Activated CD8-positive, alpha-beta memory T cell treated with anti-CD3 and anti-CD28 coated beads, Interleukin-2, amount 10 ng/mL, durations not matched to agents 7 days and 5 days (primary cell): ENCODE results near the gene TMEM187. TPM values are rescaled to one million over a fixed set of nuclear protein-coding genes. Genes with fewer than 3 reads are reported as not detected.

ENCODE experiments used
- ATAC-seq: fragments of 150-1000 bp; cut with Tn5 transposase; one replicate; pipeline ENCODE4 v1.10.0; 2021; ENCODE audit warnings: moderate library complexity
- CTCF ChIA-PET: fragments of 350-600 bp; sonication (Branson Sonifier 250); formaldehyde crosslinking; loops from one replicate; lab custom pipeline; 2021; ENCODE audit warnings: antibody characterized with exemption; lab: Charles Lee
- DNase-seq: peaks from one replicate; pipeline ENCODE4 v3.0.0-alpha.2; 2020
- H3K27ac Mint-ChIP-seq: one replicate; pipeline ENCODE4 v1.8.0; 2021; ENCODE audit warnings: mild to moderate bottlenecking, mixed read lengths
- H3K27me3 Mint-ChIP-seq: one replicate; pipeline ENCODE4 v1.8.0; 2021; ENCODE audit warnings: mixed read lengths
- H3K36me3 Mint-ChIP-seq: one replicate; pipeline ENCODE4 v1.8.0; 2021; ENCODE audit warnings: mild to moderate bottlenecking, mixed read lengths
- H3K4me1 Mint-ChIP-seq: one replicate; pipeline ENCODE4 v1.8.0; 2021; ENCODE audit warnings: mixed read lengths
- H3K4me3 Mint-ChIP-seq: one replicate; pipeline ENCODE4 v1.8.0; 2021; ENCODE audit warnings: mild to moderate bottlenecking, moderate library complexity, mixed read lengths
- H3K9me3 Mint-ChIP-seq: one replicate; pipeline ENCODE4 v1.8.0; 2022; ENCODE audit warnings: low read depth, mixed read lengths
- total RNA-seq, 2 experiments: library from RNA; stranded (reverse); gene quantifications; one replicate each; pipeline ENCODE4 v1.2.3, GENCODE V29; 2021

The TMEM187 gene, protein sequence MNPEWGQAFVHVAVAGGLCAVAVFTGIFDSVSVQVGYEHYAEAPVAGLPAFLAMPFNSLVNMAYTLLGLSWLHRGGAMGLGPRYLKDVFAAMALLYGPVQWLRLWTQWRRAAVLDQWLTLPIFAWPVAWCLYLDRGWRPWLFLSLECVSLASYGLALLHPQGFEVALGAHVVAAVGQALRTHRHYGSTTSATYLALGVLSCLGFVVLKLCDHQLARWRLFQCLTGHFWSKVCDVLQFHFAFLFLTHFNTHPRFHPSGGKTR
- 10 to 100 TPM in 1 of 2 experiments, 1 to 10 TPM in 1; 8.6 to 10.7 TPM for total RNA-seq

- H3K36me3 Mint-ChIP-seq = peaks cover 20% of the 10 kb centered on the region
- H3K4me1 Mint-ChIP-seq = peaks cover 22% of the 10 kb centered on the region
- H3K27ac Mint-ChIP-seq = peak within 1 kb of the TSS; percentile 100
- H3K9me3 Mint-ChIP-seq = no peaks in the 10 kb centered on the region
- DNase-seq (peak; percentile 94), ATAC-seq (peak; percentile 53)
- no peaks in the 10 kb centered on the region for H3K27me3 Mint-ChIP-seq
- CTCF ChIA-PET = interaction anchor here (1.3 to 1.7 kb wide), 2 partner anchors 9 to 40 kb away, joined by 3 to 6 read pairs; no protein-coding TSS in a partner anchor
- H3K4me3 Mint-ChIP-seq = peak within 1 kb of the TSS; percentile 95
Observed at GRCh38 chrX:153972368-153973126, at the start of gene TMEM187. Gene TMEM187 (plus strand): TSS chrX:153972754. CDS start chrX:153982063, 9,309 bp downstream.

GRCh38 chrX:153922932-153923857 is 49.4 kb upstream of the TMEM187 start:
- Mint-ChIP-seq H3K9me3 (no peaks in the 10 kb centered on the region), H3K4me1 (peaks cover 24% of the 10 kb centered on the region), H3K4me3 (peak overlapping the region; percentile 85), H3K27me3 (no peaks in the 10 kb centered on the region), H3K27ac (peak overlapping the region; percentile 94), H3K36me3 (peaks cover 31% of the 10 kb centered on the region)
- CTCF ChIA-PET = interaction anchor here (0.5 to 10.2 kb wide), 11 partner anchors 11 to 167 kb away, joined by 3 to 190 read pairs (median 4); partner anchors contain the start of genes HCFC1, IDH3G, NAA10 and RENBP
- ATAC-seq (no peak), DNase-seq (no peak)

DNA sequence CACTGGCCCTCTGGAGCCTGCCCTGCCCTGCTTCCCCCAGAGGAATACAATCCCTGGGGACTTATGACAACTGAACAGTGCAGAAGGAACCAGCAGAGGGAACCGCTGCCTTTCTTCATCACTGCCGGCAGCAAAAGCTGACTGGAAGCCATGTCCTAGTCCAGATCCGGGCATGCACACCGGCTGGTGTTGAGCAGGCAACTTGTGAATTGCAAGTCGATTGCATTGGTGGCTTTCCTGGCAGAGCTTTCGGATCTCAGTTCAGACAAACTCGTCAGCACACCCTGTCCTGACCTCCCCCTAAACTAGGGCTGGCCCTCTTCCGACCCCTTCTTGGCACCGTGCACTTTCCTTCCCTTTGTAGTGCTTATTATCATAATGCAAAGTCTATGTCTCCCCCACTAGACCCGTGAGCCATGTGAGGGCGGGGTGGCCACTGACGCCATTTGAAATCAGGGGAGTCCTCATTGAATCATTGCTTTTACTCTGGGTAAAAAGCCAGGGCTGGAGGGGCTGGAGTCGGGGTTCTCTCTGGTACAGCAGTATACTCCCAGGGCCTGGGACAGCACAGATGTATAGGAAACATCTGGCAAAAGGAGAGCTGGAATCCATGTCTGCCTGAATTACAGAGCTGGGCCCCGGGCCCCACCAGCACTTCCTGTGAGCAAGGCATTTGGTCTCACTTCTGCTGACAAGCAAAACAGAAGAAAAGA is 48.2 kb upstream of the TMEM187 start:
- Mint-ChIP-seq H3K9me3 (no peaks in the 10 kb centered on the region), H3K36me3 (peaks cover 29% of the 10 kb centered on the region), H3K4me1 (peaks cover 31% of the 10 kb centered on the region), H3K27me3 (no peaks in the 10 kb centered on the region), H3K27ac (peak overlapping the region; percentile 94), H3K4me3 (peak overlapping the region; percentile 85)
- CTCF ChIA-PET = interaction anchor here (1.3 to 10.2 kb wide), 4 partner anchors 11 to 89 kb away, joined by 3 to 190 read pairs (median 34); partner anchors contain the start of genes HCFC1, NAA10 and RENBP
- peak; percentile 65 for DNase-seq
- no peak for ATAC-seq

DNA sequence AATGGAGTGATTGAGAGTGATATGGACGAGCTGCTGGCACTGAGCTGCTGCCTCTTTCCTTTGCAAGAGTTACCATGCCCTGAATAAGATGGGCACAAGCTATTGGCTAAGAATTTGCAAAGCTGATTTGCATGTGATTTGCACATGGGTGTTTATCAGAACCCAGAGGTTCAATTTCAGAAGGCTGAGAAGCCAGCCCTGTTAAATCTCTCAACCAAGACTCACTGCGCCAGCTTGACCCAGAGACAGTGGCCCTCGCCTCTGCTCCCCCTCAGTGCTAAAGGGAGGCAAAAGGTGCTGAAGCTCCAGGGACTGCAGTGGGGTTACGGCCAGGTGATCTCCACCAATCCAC is 47.2 kb upstream of the TMEM187 start:
- Mint-ChIP-seq H3K27me3 (no peaks in the 10 kb centered on the region), H3K4me1 (peaks cover 32% of the 10 kb centered on the region), H3K36me3 (peaks cover 23% of the 10 kb centered on the region), H3K4me3 (peak overlapping the region; percentile 85), H3K9me3 (no peaks in the 10 kb centered on the region), H3K27ac (peak overlapping the region; percentile 94)
- no peak for DNase-seq
- CTCF ChIA-PET = interaction anchor here (1.2 to 10.2 kb wide), 6 partner anchors 10 to 161 kb away, joined by 3 to 190 read pairs (median 12); partner anchors contain the start of genes HCFC1, IDH3G, NAA10 and PLXNB3
- ATAC-seq = no peak

- peak within 1 kb of the TSS; percentile 85 for H3K4me3 Mint-ChIP-seq
- ATAC-seq = peak; percentile 8
- DNase-seq = peak; percentile 72
- H3K36me3 Mint-ChIP-seq = peaks cover 25% of the 10 kb centered on the region
- H3K27ac Mint-ChIP-seq = peak within 1 kb of the TSS; percentile 97
- H3K4me1 Mint-ChIP-seq = peaks cover 37% of the 10 kb centered on the region
- H3K9me3 Mint-ChIP-seq = no peaks in the 10 kb centered on the region
- CTCF ChIA-PET = interaction anchor here (1.2 to 10.2 kb wide), 5 partner anchors 23 to 161 kb away, joined by 3 to 190 read pairs (median 5); partner anchors contain the start of genes HCFC1, IDH3G, PLXNB3 and RENBP
- no peaks in the 10 kb centered on the region for H3K27me3 Mint-ChIP-seq
Observed at GRCh38 chrX:153925739-153926551, 46.6 kb upstream of the TMEM187 start, which contains the start of gene ARHGAP4. Gene ARHGAP4 (minus strand): TSS chrX:153926264. CDS start chrX:153926202, 62 bp downstream.

GRCh38 chrX:153926552-153926857 is 46.0 kb upstream of the TMEM187 start:
- CTCF ChIA-PET = interaction anchor here (0.8 to 10.2 kb wide), 6 partner anchors 22 to 159 kb away, joined by 3 to 190 read pairs (median 4); partner anchors contain the start of genes HCFC1, IDH3G, RENBP and SSR4
- Mint-ChIP-seq H3K9me3 (no peaks in the 10 kb centered on the region), H3K27ac (peak overlapping the region; percentile 97), H3K27me3 (no peaks in the 10 kb centered on the region), H3K4me1 (peaks cover 41% of the 10 kb centered on the region), H3K36me3 (peaks cover 28% of the 10 kb centered on the region), H3K4me3 (peak overlapping the region; percentile 85)
- no peak for DNase-seq
- ATAC-seq = peak; percentile 2

DNA sequence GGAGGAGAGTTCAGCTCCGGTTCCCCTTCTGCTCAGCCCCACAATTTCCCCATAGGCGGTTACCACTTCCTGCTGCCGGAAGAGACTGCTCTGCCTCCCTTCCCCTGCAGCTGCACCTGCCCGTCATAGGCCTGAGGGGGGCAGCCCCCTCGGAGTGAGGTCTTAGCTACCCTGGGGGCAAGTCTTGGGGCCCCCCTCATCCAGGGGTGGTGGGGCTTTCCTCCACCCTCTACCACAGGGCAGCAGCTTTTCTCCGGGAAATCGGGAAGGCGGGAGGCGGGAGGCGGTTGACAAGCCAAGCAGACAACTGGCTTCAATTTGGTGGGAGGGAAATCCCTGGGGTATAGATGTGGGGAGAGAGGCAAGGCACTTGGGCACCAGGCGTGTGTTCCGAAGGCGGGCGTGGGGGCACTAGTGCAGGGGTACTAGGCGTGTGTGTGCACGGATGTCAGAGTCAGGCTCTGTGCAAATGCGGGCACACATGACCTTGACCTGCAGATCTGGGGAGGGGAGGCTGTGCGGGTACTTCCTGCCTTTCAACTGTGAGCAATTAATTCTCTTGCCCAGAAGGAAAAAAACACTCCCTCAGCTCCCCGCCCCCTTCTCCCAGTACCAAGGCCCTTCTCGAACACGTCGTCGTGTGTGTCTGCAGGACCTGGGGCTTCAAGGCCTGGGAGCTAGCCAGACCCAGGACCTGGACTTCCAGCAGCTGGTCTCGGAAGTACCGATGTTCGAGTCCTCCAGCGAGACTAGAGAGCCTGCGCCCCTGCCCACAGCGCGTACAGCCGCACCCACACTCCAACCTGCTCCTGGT is 45.5 kb upstream of the TMEM187 start:
- CTCF ChIA-PET = interaction anchor here (0.8 to 10.2 kb wide), 5 partner anchors 22 to 200 kb away, joined by 3 to 190 read pairs (median 4); partner anchors contain the start of genes HCFC1 and RENBP
- peaks cover 29% of the 10 kb centered on the region for H3K36me3 Mint-ChIP-seq
- no peaks in the 10 kb centered on the region for H3K27me3 Mint-ChIP-seq
- DNase-seq (peak; percentile 90), ATAC-seq (peak; percentile 42)
- H3K4me3 Mint-ChIP-seq = peak overlapping the region; percentile 85
- peak overlapping the region; percentile 97 for H3K27ac Mint-ChIP-seq
- H3K4me1 Mint-ChIP-seq = peaks cover 40% of the 10 kb centered on the region
- no peaks in the 10 kb centered on the region for H3K9me3 Mint-ChIP-seq

DNA sequence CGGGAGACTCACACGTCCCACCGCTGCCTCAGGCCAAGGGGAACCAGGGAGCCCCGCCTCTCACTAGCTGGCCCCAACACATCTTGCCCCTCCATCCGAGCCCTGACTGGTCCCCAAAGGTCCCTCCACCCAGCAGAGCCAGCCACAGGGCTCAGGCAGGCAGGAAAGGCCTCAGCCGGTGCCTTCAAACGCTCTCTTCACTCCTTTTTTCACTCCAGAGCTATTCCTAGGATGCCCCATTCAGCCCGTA is 45.0 kb upstream of the TMEM187 start:
- Mint-ChIP-seq H3K4me3 (peak overlapping the region; percentile 85), H3K4me1 (peaks cover 35% of the 10 kb centered on the region), H3K27ac (peak overlapping the region; percentile 97), H3K36me3 (peaks cover 27% of the 10 kb centered on the region), H3K27me3 (no peaks in the 10 kb centered on the region), H3K9me3 (no peaks in the 10 kb centered on the region)
- ATAC-seq = peak; percentile 1
- DNase-seq = no peak
- CTCF ChIA-PET = interaction anchor here (1.1 to 10.2 kb wide), 3 partner anchors 21 to 200 kb away, joined by 3 to 190 read pairs (median 49); partner anchors contain the start of genes HCFC1 and RENBP

GRCh38 chrX:153927922-153928760 is 44.4 kb upstream of the TMEM187 start:
- peaks cover 27% of the 10 kb centered on the region for H3K36me3 Mint-ChIP-seq
- no peaks in the 10 kb centered on the region for H3K9me3 Mint-ChIP-seq
- peaks cover 32% of the 10 kb centered on the region for H3K4me1 Mint-ChIP-seq
- peak; percentile 96 for DNase-seq
- peak overlapping the region; percentile 97 for H3K27ac Mint-ChIP-seq
- no peaks in the 10 kb centered on the region for H3K27me3 Mint-ChIP-seq
- peak overlapping the region; percentile 85 for H3K4me3 Mint-ChIP-seq
- CTCF ChIA-PET = interaction anchor here (1.1 to 10.2 kb wide), 3 partner anchors 21 to 201 kb away, joined by 3 to 190 read pairs (median 49); partner anchors contain the start of genes HCFC1 and RENBP
- ATAC-seq = peak; percentile 82

DNA sequence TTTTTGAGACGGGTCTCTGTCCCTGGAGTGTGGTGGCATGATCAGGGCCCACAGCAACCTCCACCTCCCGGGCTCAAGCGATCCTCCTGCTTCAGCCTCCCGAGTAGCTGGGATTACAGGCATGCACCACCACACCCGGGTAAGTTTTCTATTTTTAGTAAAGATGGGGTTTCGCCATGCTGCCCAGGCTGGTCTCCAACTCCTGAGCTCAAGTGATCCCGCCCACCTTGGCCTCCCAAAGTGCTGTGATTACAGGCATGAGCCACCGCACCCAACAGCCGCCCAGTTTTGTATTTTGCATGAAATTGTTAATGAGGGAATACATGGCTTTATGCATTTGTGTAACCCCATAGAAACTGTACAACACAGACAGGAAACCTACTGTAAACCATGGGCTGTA is 43.7 kb upstream of the TMEM187 start:
- DNase-seq = no peak
- Mint-ChIP-seq H3K27me3 (no peaks in the 10 kb centered on the region), H3K4me1 (peaks cover 30% of the 10 kb centered on the region), H3K9me3 (no peaks in the 10 kb centered on the region), H3K4me3 (peak overlapping the region; percentile 84), H3K27ac (peak overlapping the region; percentile 76), H3K36me3 (peaks cover 23% of the 10 kb centered on the region)
- CTCF ChIA-PET = interaction anchor here (7.7 to 10.2 kb wide), 2 partner anchors 20 to 40 kb away, joined by 49 to 190 read pairs; partner anchors contain the start of genes HCFC1 and RENBP
- no peak for ATAC-seq
